Panc1 (cell line): ENCODE results near the gene ALKBH4. TPM values are rescaled to one million over a fixed set of nuclear protein-coding genes. Genes with fewer than 3 reads are reported as not detected.
"Not testable (repeated sequence)": the region's sequence is repeated elsewhere in the genome, so short reads cannot be mapped to it uniquely, and the experiment has no call there.

ENCODE experiments used
- ATAC-seq: fragments of 200-7000 bp; cut with Tn5 transposase; 2 replicates; pipeline ENCODE4 v1.9.1; 2020; ENCODE audit warnings: mild to moderate bottlenecking, moderate library complexity
- BruUV-seq: library from RNA; stranded (reverse); fragments of 400-500 nt; replicated peaks from 2 replicates; lab custom pipeline; 2021; lab: Mats Ljungman, UMichigan
- CTCF ChIA-PET: fragments of 300-600 bp; sonication (Branson Sonifier 250); formaldehyde crosslinking; loops from one replicate; lab custom pipeline; 2022; ENCODE audit warnings: antibody characterized with exemption; lab: Charles Lee
- POLR2A ChIA-PET: fragments of 300-600 bp; sonication (Branson Sonifier 250); formaldehyde crosslinking; loops from one replicate; lab custom pipeline; 2022; ENCODE audit warnings: antibody characterized with exemption; lab: Charles Lee
- DNase-seq: peaks from one replicate; pipeline ENCODE4 v3.0.0-alpha.2; 2010; ENCODE audit warnings: low read depth, low spot score
- H3K27ac ChIP-seq: 2 replicates; pipeline ENCODE4 v1.5.1; 2011; ENCODE audit warnings: mild to moderate bottlenecking, low read length, inconsistent platforms
- H3K27me3 ChIP-seq: fragments of 200-500 bp; sonication (Bioruptor generic); 2 replicates; pipeline ENCODE4 v1.6.0; 2014; ENCODE audit warnings: low read length, inconsistent platforms; ENCODE audit not compliant: control insufficient read depth, insufficient read depth
- H3K36me3 ChIP-seq: fragments of 200-500 bp; sonication (Bioruptor generic); 2 replicates; pipeline ENCODE4 v1.5.1; 2014; ENCODE audit warnings: inconsistent platforms, mild to moderate bottlenecking, low read length, moderate library complexity; ENCODE audit not compliant: control insufficient read depth, insufficient read depth
- H3K4me1 ChIP-seq: 2 replicates; pipeline ENCODE4 v1.5.1; 2011; ENCODE audit warnings: inconsistent platforms, mild to moderate bottlenecking, low read length, moderate library complexity; ENCODE audit not compliant: control insufficient read depth, insufficient read depth
- H3K4me3 ChIP-seq, 2 experiments: 2 replicates each; pipeline ENCODE4 v1.5.1; 2011 to 2012; ENCODE audit warnings: low read depth in 2 of 2, low read length in 2 of 2, mild to moderate bottlenecking in 2 of 2, inconsistent platforms in 1 of 2, moderate library complexity in 1 of 2
- H3K9me3 ChIP-seq: fragments of 200-500 bp; sonication (Bioruptor generic); 2 replicates; pipeline ENCODE4 v1.5.1; 2014; ENCODE audit warnings: low read depth, mild to moderate bottlenecking, inconsistent platforms, low read length, moderate library complexity; ENCODE audit not compliant: control insufficient read depth, insufficient read depth
- POLR2AphosphoS5 ChIP-seq: IDR thresholded peaks from 2 replicates; pipeline ENCODE4 v1.6.1; 2012; ENCODE audit warnings: mild to moderate bottlenecking, low read depth, low read length, moderate library complexity
- SIN3A ChIP-seq: IDR thresholded peaks from 2 replicates; pipeline ENCODE4 v1.6.1; 2012; ENCODE audit warnings: low read depth, mild to moderate bottlenecking, low read length, moderate library complexity, borderline replicate concordance; ENCODE audit not compliant: insufficient read depth
- TCF7L2 ChIP-seq: IDR thresholded peaks from 2 replicates; pipeline ENCODE4 v1.6.1; 2011; ENCODE audit warnings: mild to moderate bottlenecking, low read depth, low read length, inconsistent platforms
- in situ Hi-C: cut with HindIII; loops from 2 replicates; pipeline ENCODE4 v1.10.0; 2016; ENCODE audit warnings: low sequenced_read_pairs, low pct_unique_long_range_greater_than_20kb
- intact Hi-C: fragments of 100-400 bp; cut with micrococcal nuclease; formaldehyde crosslinking; loops from one replicate; pipeline ENCODE4 v1.10.0; 2022; ENCODE audit not compliant: unreplicated experiment
- total RNA-seq: library from RNA; stranded (reverse); gene quantifications from one replicate; pipeline ENCODE4 v1.2.1, GENCODE V29; 2021; ENCODE audit not compliant: unreplicated experiment
- TF ChIP-seq, protein P1 (sequence below), 2 experiments: IDR thresholded peaks; 2 replicates each; pipeline ENCODE4 v1.6.1; 2011 to 2012; ENCODE audit warnings: low read depth in 2 of 2, control low read depth in 1 of 2, low read length in 1 of 2, mild to moderate bottlenecking in 1 of 2, moderate library complexity in 1 of 2; ENCODE audit not compliant: insufficient read depth in 1 of 2
- TF ChIP-seq, protein P2 (sequence below): fragments of 450-650 bp; IDR thresholded peaks from 2 replicates; pipeline ENCODE4 v1.5.1; 2017; ENCODE audit warnings: mild to moderate bottlenecking

ALKBH4 gene
- total RNA-seq, 1 experiment from 2014 or later, result 19.0 TPM

DNA sequence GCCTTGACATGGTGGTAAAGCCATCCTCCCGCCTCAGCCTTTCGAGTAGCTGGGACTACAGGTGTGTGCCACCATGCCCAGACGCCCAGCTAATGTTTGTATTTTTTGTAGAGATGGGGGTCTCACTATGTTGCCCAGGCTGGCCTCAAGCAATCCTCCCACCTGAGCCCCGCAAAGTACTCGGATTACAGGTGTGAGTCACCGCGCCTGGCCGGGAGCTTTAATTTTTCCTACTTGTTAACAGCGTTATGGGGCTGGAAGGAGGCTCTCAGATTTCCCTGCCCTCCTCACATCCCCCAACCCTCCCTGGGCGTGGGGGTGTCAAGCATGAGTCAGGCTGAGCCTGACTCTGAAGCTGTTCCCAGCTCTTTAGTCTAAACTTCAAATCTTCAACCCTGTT is 8.3 kb downstream of the ALKBH4 start:
- H3K9me3 ChIP-seq, result no peaks in the 10 kb centered on the region
- DNase-seq (no peak), ATAC-seq (no peak)
- no peak overlapping the region for H3K27ac ChIP-seq
- TF ChIP-seq, protein P1, sequence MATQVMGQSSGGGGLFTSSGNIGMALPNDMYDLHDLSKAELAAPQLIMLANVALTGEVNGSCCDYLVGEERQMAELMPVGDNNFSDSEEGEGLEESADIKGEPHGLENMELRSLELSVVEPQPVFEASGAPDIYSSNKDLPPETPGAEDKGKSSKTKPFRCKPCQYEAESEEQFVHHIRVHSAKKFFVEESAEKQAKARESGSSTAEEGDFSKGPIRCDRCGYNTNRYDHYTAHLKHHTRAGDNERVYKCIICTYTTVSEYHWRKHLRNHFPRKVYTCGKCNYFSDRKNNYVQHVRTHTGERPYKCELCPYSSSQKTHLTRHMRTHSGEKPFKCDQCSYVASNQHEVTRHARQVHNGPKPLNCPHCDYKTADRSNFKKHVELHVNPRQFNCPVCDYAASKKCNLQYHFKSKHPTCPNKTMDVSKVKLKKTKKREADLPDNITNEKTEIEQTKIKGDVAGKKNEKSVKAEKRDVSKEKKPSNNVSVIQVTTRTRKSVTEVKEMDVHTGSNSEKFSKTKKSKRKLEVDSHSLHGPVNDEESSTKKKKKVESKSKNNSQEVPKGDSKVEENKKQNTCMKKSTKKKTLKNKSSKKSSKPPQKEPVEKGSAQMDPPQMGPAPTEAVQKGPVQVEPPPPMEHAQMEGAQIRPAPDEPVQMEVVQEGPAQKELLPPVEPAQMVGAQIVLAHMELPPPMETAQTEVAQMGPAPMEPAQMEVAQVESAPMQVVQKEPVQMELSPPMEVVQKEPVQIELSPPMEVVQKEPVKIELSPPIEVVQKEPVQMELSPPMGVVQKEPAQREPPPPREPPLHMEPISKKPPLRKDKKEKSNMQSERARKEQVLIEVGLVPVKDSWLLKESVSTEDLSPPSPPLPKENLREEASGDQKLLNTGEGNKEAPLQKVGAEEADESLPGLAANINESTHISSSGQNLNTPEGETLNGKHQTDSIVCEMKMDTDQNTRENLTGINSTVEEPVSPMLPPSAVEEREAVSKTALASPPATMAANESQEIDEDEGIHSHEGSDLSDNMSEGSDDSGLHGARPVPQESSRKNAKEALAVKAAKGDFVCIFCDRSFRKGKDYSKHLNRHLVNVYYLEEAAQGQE (IDR thresholded peaks at IDR 0.05; ENCODE audit: insufficient read depth in 1 of 2, low read depth in 2 of 2, low read length in 1 of 2), result no peak
- TF ChIP-seq POLR2AphosphoS5 (no peak), SIN3A (no peak), TCF7L2 (no peak)
- TF ChIP-seq, protein P2, sequence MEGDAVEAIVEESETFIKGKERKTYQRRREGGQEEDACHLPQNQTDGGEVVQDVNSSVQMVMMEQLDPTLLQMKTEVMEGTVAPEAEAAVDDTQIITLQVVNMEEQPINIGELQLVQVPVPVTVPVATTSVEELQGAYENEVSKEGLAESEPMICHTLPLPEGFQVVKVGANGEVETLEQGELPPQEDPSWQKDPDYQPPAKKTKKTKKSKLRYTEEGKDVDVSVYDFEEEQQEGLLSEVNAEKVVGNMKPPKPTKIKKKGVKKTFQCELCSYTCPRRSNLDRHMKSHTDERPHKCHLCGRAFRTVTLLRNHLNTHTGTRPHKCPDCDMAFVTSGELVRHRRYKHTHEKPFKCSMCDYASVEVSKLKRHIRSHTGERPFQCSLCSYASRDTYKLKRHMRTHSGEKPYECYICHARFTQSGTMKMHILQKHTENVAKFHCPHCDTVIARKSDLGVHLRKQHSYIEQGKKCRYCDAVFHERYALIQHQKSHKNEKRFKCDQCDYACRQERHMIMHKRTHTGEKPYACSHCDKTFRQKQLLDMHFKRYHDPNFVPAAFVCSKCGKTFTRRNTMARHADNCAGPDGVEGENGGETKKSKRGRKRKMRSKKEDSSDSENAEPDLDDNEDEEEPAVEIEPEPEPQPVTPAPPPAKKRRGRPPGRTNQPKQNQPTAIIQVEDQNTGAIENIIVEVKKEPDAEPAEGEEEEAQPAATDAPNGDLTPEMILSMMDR, result no peak
- H3K27me3 ChIP-seq, result no peaks in the 10 kb centered on the region
- POLR2A ChIA-PET, result no interaction called here
- H3K4me3 ChIP-seq, result no peak overlapping the region
- H3K36me3 ChIP-seq, result no peaks in the 10 kb centered on the region
- intact Hi-C loops (no loop called here), in situ Hi-C loops (no loop called here)
- CTCF ChIA-PET, result interaction anchor here (0.7 kb wide), 1 partner anchor 9 kb away, joined by 3 read pairs; no protein-coding TSS in a partner anchor
- no TSS peak for BruUV-seq
- peaks cover 9% of the 10 kb centered on the region for H3K4me1 ChIP-seq

DNA sequence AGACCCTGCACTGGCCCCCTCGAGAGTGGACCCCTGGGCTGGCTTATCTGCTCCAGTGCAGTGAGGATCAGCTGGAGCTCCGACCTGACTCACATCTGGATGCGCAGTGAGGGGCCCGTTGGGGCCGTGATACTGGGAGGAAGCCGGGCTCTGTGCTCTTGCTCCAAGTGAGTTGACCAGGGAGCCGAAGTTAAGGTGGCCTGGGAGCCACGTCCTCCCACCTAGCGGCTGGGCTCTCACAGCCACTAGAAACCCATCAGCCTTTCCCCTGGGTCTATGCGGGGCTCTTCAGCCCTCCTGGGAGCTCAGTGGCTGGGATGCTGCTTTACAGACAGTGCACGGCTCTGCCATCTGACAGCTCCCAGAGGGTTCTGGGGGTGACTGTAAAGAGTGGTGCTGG is 9.1 kb downstream of the ALKBH4 start:
- POLR2A ChIA-PET, result no interaction called here
- H3K27me3 ChIP-seq, result no peaks in the 10 kb centered on the region
- no peak overlapping the region for H3K4me3 ChIP-seq
- DNase-seq (no peak), ATAC-seq (no peak)
- no peaks in the 10 kb centered on the region for H3K36me3 ChIP-seq
- H3K9me3 ChIP-seq, result no peaks in the 10 kb centered on the region
- H3K27ac ChIP-seq, result no peak overlapping the region
- intact Hi-C loops, result no loop called here
- CTCF ChIA-PET, result no interaction called here
- BruUV-seq, result no TSS peak
- peaks cover 9% of the 10 kb centered on the region for H3K4me1 ChIP-seq
- in situ Hi-C loops, result no loop called here
- TF ChIP-seq POLR2AphosphoS5, result no peak
- TF ChIP-seq, protein P1 (IDR thresholded peaks at IDR 0.05; ENCODE audit: insufficient read depth in 1 of 2, low read depth in 2 of 2, low read length in 1 of 2), result no peak
- TF ChIP-seq SIN3A, result no peak
- no peak for TF ChIP-seq TCF7L2
- TF ChIP-seq, protein P2, result no peak

DNA sequence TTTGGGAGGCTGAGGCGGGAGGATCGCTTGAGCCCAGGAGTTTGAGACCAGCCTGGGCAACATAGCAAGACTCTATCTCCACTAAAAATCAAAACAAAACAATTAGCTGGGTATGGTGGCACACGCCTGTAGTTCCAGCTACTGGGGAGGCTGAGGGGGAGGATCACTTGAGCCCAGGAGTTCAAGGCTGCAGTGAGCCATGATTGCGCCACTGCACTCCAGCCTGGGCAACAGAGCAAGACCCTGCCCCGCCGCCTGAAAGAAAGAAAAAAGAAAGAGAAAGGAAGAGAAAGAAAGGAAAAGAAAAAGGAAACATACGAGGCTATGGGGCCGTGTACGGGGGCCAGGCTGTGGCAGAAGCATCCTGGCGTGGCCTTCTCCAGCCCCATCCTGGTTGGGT is 9.7 kb downstream of the ALKBH4 start:
- BruUV-seq, H3K27me3 ChIP-seq, H3K36me3 ChIP-seq, ATAC-seq, DNase-seq, in situ Hi-C loops, H3K9me3 ChIP-seq, H3K4me3 ChIP-seq, POLR2A ChIA-PET, H3K27ac ChIP-seq, H3K4me1 ChIP-seq, intact Hi-C loops: not testable (repeated sequence)
- CTCF ChIA-PET, result interaction anchor here (0.6 kb wide), 1 partner anchor 50 kb away, joined by 4 read pairs; no protein-coding TSS in a partner anchor
